K562 (cell line): ENCODE measurements around the gene MAP3K13. TPM values are rescaled to one million over a fixed set of nuclear protein-coding genes. Genes with fewer than 3 reads are reported as not detected.

Experiments used
- ATAC-seq: fragments of 200-7000 bp; cut with Tn5 transposase; 3 replicates; pipeline ENCODE4 v1.9.1; 2020; ENCODE audit warnings: moderate library complexity
- BruUV-seq: library from RNA; stranded (reverse); fragments of 400-500 nt; replicated peaks from 2 replicates; lab custom pipeline; 2021; lab: Mats Ljungman, UMichigan
- CTCF ChIA-PET: fragments of 300-600 bp; formaldehyde crosslinking; extraction: SDS; loops from one replicate; lab custom pipeline; 2021; ENCODE audit warnings: low intra/inter-chr PET ratio; lab: Yijun Ruan, JAX
- POLR2A ChIA-PET: fragments of 300-600, 350-650 bp; sonication (Branson Sonifier 250); formaldehyde crosslinking; extraction: SDS; loops from one replicate; lab custom pipeline; 2021; ENCODE audit warnings: antibody characterized with exemption, inconsistent platforms; lab: Yijun Ruan, JAX
- DNase-seq, 4 experiments: peaks; one replicate each; pipeline versions ENCODE4 v3.0.0 to v3.0.0-alpha.2; 2011 to 2018; ENCODE audit warnings: low spot score in 3 of 4, mixed read lengths in 3 of 4; ENCODE audit errors: extremely low read depth in 1 of 4
- FAIRE-seq: peaks from 2 replicates; lab custom pipeline; 2011; peaks lifted over from hg19 to GRCh38; lab: Jason Lieb, UNC
- H2AFZ ChIP-seq: 2 replicates; pipeline ENCODE4 v1.6.0; 2011; ENCODE audit warnings: low read depth, low read length, control low read depth, inconsistent platforms
- H3K27ac ChIP-seq: fragments of 200-600 bp; 3 replicates; pipeline ENCODE4 v1.8.0; 2011; ENCODE audit warnings: low read depth, mild to moderate bottlenecking, control low read depth, inconsistent platforms, low read length, moderate library complexity, mixed read lengths; ENCODE audit errors: extremely low read depth
- H3K27me3 ChIP-seq, 2 experiments: fragments of 300-600 bp in 1 of 2; 2 replicates in 1 of 2; 3 replicates in 1 of 2; pipeline versions ENCODE4 v1.6.0 to v1.8.0; 2011; ENCODE audit warnings: inconsistent platforms in 2 of 2, low read length in 2 of 2, mild to moderate bottlenecking in 1 of 2, mixed read lengths in 1 of 2, moderate library complexity in 1 of 2; ENCODE audit not compliant: control insufficient read depth in 2 of 2, insufficient read depth in 2 of 2
- H3K36me3 ChIP-seq: fragments of 300-600 bp; 3 replicates; pipeline ENCODE4 v1.8.0; 2011; ENCODE audit warnings: mild to moderate bottlenecking, low read length, inconsistent platforms; ENCODE audit not compliant: control insufficient read depth, insufficient read depth
- H3K4me1 ChIP-seq, 2 experiments: fragments of 200-600 bp in 1 of 2; replicated peaks in 1 of 2; 2 replicates in 1 of 2; 3 replicates in 1 of 2; pipeline versions ENCODE4 v1.5.1 to v1.8.0; 2011; ENCODE audit warnings: inconsistent platforms in 2 of 2, low read length in 2 of 2, mild to moderate bottlenecking in 1 of 2, mixed read lengths in 1 of 2, moderate library complexity in 1 of 2; ENCODE audit not compliant: control insufficient read depth in 2 of 2, insufficient read depth in 2 of 2
- H3K4me2 ChIP-seq: 2 replicates; pipeline ENCODE4 v1.6.1; 2011; ENCODE audit warnings: low read length, control low read depth, inconsistent platforms, mixed read lengths; ENCODE audit not compliant: insufficient read depth
- H3K4me3 ChIP-seq: fragments of 200-600 bp; sonication (generic), shearing (Covaris generic); 2 replicates; pipeline ENCODE4 v1.5.1; 2016; ENCODE audit warnings: control low read depth, inconsistent platforms
- H3K79me2 ChIP-seq: fragments of 200-600 bp; 3 replicates; pipeline ENCODE4 v1.8.0; 2011; ENCODE audit warnings: low read length, inconsistent platforms; ENCODE audit not compliant: control insufficient read depth, insufficient read depth
- H3K9ac ChIP-seq, 2 experiments: 2 replicates each; pipeline versions ENCODE4 v1.6.0 to v1.6.1; 2011; ENCODE audit warnings: low read depth in 2 of 2, low read length in 2 of 2, control low read depth in 1 of 2, inconsistent platforms in 1 of 2, mild to moderate bottlenecking in 1 of 2, mixed read lengths in 1 of 2; ENCODE audit not compliant: insufficient read depth in 1 of 2
- H3K9me1 ChIP-seq: one replicate; pipeline ENCODE4 v1.6.0; 2011; ENCODE audit warnings: inconsistent platforms, mild to moderate bottlenecking, low read length, moderate library complexity; ENCODE audit not compliant: control insufficient read depth, insufficient read depth
- H3K9me3 ChIP-seq: replicated peaks from 2 replicates; pipeline ENCODE4 v1.5.1; 2011; ENCODE audit warnings: low read depth, low read length, inconsistent platforms; ENCODE audit not compliant: control insufficient read depth, insufficient read depth
- H4K20me1 ChIP-seq: replicated peaks from 2 replicates; pipeline ENCODE4 v1.6.1; 2011; ENCODE audit warnings: low read length, inconsistent platforms, mixed read lengths; ENCODE audit not compliant: control insufficient read depth, insufficient read depth
- COPS2 ChIP-seq: fragments of 450-650 bp; conservative IDR thresholded peaks from 2 replicates; pipeline ENCODE4 v1.6.1; 2016; ENCODE audit warnings: mild to moderate bottlenecking, moderate library complexity
- DACH1 ChIP-seq: fragments of 450-650 bp; IDR thresholded peaks from 2 replicates; pipeline ENCODE4 v1.6.1; 2018; ENCODE audit not compliant: partially characterized antibody
- HMG20A ChIP-seq: fragments of 450-650 bp; formaldehyde crosslinking; conservative IDR thresholded peaks from 2 replicates; pipeline ENCODE4 v1.4.0; 2020; ENCODE audit warnings: mild to moderate bottlenecking, mixed read lengths
- HOXB6 ChIP-seq: fragments of 250-450 bp; sonication (Bioruptor Pico); IDR thresholded peaks from 2 replicates; pipeline ENCODE4 v1.5.1; 2022; ENCODE audit warnings: mild to moderate bottlenecking, borderline replicate concordance
- HSF4 ChIP-seq: fragments of 250-450 bp; sonication (Bioruptor Pico); IDR thresholded peaks from 2 replicates; pipeline ENCODE4 v2.1.2; 2022; ENCODE audit warnings: mild to moderate bottlenecking, moderate library complexity, borderline replicate concordance
- KDM4B ChIP-seq, 2 experiments: fragments of 450-650 bp in 1 of 2; sonication (generic) in 1 of 2; IDR thresholded peaks; 2 replicates each; pipeline ENCODE4 v1.6.1; 2016 to 2017; ENCODE audit warnings: borderline replicate concordance in 2 of 2, antibody characterized with exemption in 1 of 2, low read depth in 1 of 2, mild to moderate bottlenecking in 1 of 2
- NFE2L1 ChIP-seq: fragments of 450-650 bp; IDR thresholded peaks from 2 replicates; pipeline ENCODE4 v1.6.1; 2016; ENCODE audit warnings: missing genetic modification characterization, low read depth, mild to moderate bottlenecking, missing compliant biosample characterization, moderate library complexity, borderline replicate concordance
- POLR3A ChIP-seq: IDR thresholded peaks from 2 replicates; pipeline ENCODE4 v1.6.1; 2011; ENCODE audit warnings: borderline replicate concordance, mild to moderate bottlenecking, moderate library complexity; ENCODE audit not compliant: insufficient read length, insufficient read depth; ENCODE audit errors: extremely low read depth
- PYGO2 ChIP-seq: fragments of 450-650 bp; IDR thresholded peaks from 2 replicates; pipeline ENCODE4 v1.6.1; 2016; ENCODE audit warnings: mild to moderate bottlenecking, missing genetic modification characterization, moderate library complexity, missing compliant biosample characterization
- RBM34 ChIP-seq: fragments of 200-400 bp; formaldehyde crosslinking; IDR thresholded peaks from 2 replicates; pipeline ENCODE4 v1.6.1; 2018; ENCODE audit warnings: low read length, borderline replicate concordance; ENCODE audit not compliant: insufficient read depth
- RCOR1 ChIP-seq, 2 experiments: IDR thresholded peaks; 2 replicates each; pipeline ENCODE4 v1.6.1; 2012; ENCODE audit warnings: low read depth in 2 of 2, low read length in 2 of 2, borderline replicate concordance in 1 of 2, improper control_type of control experiment in 1 of 2
- SPI1 ChIP-seq: IDR thresholded peaks from 2 replicates; pipeline ENCODE4 v1.6.1; 2011; ENCODE audit warnings: low read depth, low read length, control low read depth, borderline replicate concordance
- ZNF24 ChIP-seq: fragments of 450-650 bp; IDR thresholded peaks from 2 replicates; pipeline ENCODE4 v1.6.1; 2016
- WGBS: fragments of 100-300 bp; shearing (Covaris generic); methylation state at CpG from one replicate; pipeline ENCODE4 v1.1.6; 2016; ENCODE audit warnings: low coverage, mixed read lengths; ENCODE audit not compliant: insufficient coverage; ENCODE audit errors: missing lambda C conversion rate; 5-methylcytosine and 5-hydroxymethylcytosine counted together
- in situ Hi-C: fragments of 300-500 bp; cut with MboI; formaldehyde crosslinking; loops from 4 replicates; pipeline ENCODE4 v1.15.0; 2018; ENCODE audit warnings: inconsistent platforms, mixed read lengths
- intact Hi-C: fragments of 100-400 bp; cut with micrococcal nuclease; formaldehyde crosslinking; loops from 2 replicates; pipeline ENCODE4 v1.14.2; 2022
- polyA plus RNA-seq, 8 experiments: library from polyadenylated mRNA; depleted of rRNA in 4 of 8; stranded (reverse) in 5 of 8; unstranded in 3 of 8; fragments of >200 nt; fragmentation: Nextera tagmentation in 2 of 8; fragmentation: Illumina TruSeq in 1 of 8; extraction: Ambion mirVana in 2 of 8; extraction: Trizol in 1 of 8; gene quantifications; 2 replicates each; pipeline versions ENCODE4 v1.2.1 to v1.2.3, GENCODE V29; 2011 to 2014; ENCODE audit warnings: inconsistent platforms in 1 of 8, missing spikeins in 1 of 8
- total RNA-seq, 7 experiments: library from RNA; depleted of rRNA in 6 of 7; stranded (reverse); fragments of >200 nt in 6 of 7; fragmentation: Illumina TruSeq in 2 of 7; extraction: Trizol in 2 of 7; gene quantifications; 2 replicates each; pipeline versions ENCODE4 v1.2.1 to v1.2.3, GENCODE V29; 2011 to 2021; ENCODE audit warnings: low replicate concordance in 1 of 7
- TF ChIP-seq, protein P1 (sequence below): fragments of 250-450 bp; sonication (Bioruptor Pico); IDR thresholded peaks from 2 replicates; pipeline ENCODE4 v1.4.0; 2020; ENCODE audit warnings: borderline replicate concordance
- TF ChIP-seq, protein P2 (sequence below): fragments of 200-800 bp; sonication (Bioruptor generic); IDR thresholded peaks from 2 replicates; pipeline ENCODE4 v1.6.1; 2016; ENCODE audit warnings: missing genetic modification characterization, missing compliant biosample characterization

The MAP3K13 gene
- total and polyA plus RNA-seq, 9 of the 15 experiments (the other 6 are each of a cell fraction or from before 2014, with no cell fraction given), result 0.04 to 0.32 (median 0.15) TPM; not detected in 2

DNA sequence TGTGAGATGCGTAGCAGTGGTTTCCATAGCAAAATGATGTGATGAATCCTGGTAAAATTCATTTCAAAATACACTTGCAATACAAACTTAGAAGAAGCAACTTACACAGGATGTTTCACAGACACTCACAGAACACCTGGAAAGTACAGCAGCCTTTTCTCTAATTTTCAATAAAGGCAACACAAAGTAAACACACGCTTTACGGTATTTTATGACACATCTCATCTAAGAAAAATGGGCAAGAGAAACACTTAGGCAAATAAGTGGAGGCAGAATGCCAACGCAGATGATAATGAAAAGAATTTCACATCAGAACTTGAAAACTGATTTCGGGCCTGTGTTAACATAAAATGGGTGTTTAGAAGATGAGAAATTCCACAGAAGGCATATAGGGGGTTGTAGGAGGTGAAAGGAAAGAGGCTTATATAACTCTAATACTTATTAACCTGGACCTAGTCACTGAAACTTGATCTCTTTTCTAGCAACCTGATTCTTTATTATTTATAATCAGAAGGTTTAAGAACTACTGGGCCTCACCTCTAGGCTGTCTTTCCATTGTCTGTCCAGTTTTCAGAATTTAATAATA lies 25.6 kb upstream of the MAP3K13 start:
- Histone ChIP-seq H3K79me2 (no peaks in the 10 kb centered on the region), H3K9ac (no peak overlapping the region), H3K9me1 (no peaks in the 10 kb centered on the region), H3K27me3 (no peaks in the 10 kb centered on the region), H4K20me1 (no peaks in the 10 kb centered on the region), H3K27ac (no peak overlapping the region), H2AFZ (no peak overlapping the region), H3K4me1 (peaks cover 0 to 6% of the 10 kb centered on the region in 2 experiments; a peak in 3 of 5 replicates), H3K4me3 (no peak overlapping the region), H3K36me3 (no peaks in the 10 kb centered on the region), H3K4me2 (no peak overlapping the region), H3K9me3 (no peaks in the 10 kb centered on the region)
- intact Hi-C loops (no loop called here), in situ Hi-C loops (no loop called here)
- ATAC-seq (no peak), DNase-seq (no peak), FAIRE-seq (no peak)
- CTCF ChIA-PET, result no interaction called here
- BruUV-seq, result no TSS peak
- 39% methylated on average over 5 of the region's 5 CpGs for WGBS
- POLR2A ChIA-PET, result no interaction called here
- TF ChIP-seq NFE2L1 (no peak), PYGO2 (tag) (no peak), HOXB6 (CRISPR knock-in tag) (no peak), RBM34 (no peak), POLR3A (no peak), DACH1 (no peak), ZNF24 (no peak), HSF4 (CRISPR knock-in tag) (no peak), SPI1 (no peak), COPS2 (no peak), RCOR1 (IDR thresholded peaks at IDR 0.05; ENCODE audit: borderline replicate concordance in 1 of 2, low read depth in 2 of 2, low read length in 2 of 2) (no peak), HMG20A (CRISPR knock-in tag) (no peak), KDM4B (IDR thresholded peaks at IDR 0.05; ENCODE audit: borderline replicate concordance in 2 of 2, low read depth in 1 of 2) (no peak)
- TF ChIP-seq, protein P1, sequence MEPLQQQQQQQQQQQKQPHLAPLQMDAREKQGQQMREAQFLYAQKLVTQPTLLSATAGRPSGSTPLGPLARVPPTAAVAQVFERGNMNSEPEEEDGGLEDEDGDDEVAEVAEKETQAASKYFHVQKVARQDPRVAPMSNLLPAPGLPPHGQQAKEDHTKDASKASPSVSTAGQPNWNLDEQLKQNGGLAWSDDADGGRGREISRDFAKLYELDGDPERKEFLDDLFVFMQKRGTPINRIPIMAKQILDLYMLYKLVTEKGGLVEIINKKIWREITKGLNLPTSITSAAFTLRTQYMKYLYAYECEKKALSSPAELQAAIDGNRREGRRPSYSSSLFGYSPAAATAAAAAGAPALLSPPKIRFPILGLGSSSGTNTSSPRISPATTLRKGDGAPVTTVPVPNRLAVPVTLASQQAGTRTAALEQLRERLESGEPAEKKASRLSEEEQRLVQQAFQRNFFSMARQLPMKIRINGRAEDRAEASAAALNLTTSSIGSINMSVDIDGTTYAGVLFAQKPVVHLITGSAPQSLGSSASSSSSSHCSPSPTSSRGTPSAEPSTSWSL (CRISPR knock-in tag), result no peak
- TF ChIP-seq, protein P2, sequence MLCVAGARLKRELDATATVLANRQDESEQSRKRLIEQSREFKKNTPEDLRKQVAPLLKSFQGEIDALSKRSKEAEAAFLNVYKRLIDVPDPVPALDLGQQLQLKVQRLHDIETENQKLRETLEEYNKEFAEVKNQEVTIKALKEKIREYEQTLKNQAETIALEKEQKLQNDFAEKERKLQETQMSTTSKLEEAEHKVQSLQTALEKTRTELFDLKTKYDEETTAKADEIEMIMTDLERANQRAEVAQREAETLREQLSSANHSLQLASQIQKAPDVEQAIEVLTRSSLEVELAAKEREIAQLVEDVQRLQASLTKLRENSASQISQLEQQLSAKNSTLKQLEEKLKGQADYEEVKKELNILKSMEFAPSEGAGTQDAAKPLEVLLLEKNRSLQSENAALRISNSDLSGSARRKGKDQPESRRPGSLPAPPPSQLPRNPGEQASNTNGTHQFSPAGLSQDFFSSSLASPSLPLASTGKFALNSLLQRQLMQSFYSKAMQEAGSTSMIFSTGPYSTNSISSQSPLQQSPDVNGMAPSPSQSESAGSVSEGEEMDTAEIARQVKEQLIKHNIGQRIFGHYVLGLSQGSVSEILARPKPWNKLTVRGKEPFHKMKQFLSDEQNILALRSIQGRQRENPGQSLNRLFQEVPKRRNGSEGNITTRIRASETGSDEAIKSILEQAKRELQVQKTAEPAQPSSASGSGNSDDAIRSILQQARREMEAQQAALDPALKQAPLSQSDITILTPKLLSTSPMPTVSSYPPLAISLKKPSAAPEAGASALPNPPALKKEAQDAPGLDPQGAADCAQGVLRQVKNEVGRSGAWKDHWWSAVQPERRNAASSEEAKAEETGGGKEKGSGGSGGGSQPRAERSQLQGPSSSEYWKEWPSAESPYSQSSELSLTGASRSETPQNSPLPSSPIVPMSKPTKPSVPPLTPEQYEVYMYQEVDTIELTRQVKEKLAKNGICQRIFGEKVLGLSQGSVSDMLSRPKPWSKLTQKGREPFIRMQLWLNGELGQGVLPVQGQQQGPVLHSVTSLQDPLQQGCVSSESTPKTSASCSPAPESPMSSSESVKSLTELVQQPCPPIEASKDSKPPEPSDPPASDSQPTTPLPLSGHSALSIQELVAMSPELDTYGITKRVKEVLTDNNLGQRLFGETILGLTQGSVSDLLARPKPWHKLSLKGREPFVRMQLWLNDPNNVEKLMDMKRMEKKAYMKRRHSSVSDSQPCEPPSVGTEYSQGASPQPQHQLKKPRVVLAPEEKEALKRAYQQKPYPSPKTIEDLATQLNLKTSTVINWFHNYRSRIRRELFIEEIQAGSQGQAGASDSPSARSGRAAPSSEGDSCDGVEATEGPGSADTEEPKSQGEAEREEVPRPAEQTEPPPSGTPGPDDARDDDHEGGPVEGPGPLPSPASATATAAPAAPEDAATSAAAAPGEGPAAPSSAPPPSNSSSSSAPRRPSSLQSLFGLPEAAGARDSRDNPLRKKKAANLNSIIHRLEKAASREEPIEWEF (CRISPR knock-in tag), result no peak
